ENCODE measurements around the gene SLC7A11.

- TF ChIP-seq CTCF (conservative IDR thresholded peaks at IDR 0.05; ENCODE audit: low read depth, low read length) (no peak), EZH2 (IDR thresholded peaks at IDR 0.05; ENCODE audit: borderline replicate concordance, low read depth, low read length, poor library complexity, severe bottlenecking) (no peak)
These were observed 37.6 kb downstream of the SLC7A11 start for GRCh38 chr4:138204507-138204906.

All from A673 (cell line).